HuH-7 (cell line): Measurements from ENCODE around the gene RXFP3.
"Not testable (repeated sequence)": the region's sequence is repeated elsewhere in the genome, so short reads cannot be mapped to it uniquely, and the experiment has no call there.

Source experiments
- DNase-seq: peaks from one replicate; pipeline ENCODE4 v3.0.0; 2011; ENCODE audit warnings: low spot score

Gene RXFP3

GRCh38 chr5:33936381-33937016 lies at the start of gene RXFP3:
Gene RXFP3, plus strand, starts transcription at chr5:33936386. Its CDS starts 355 bp downstream, at chr5:33936741.
- no peak for DNase-seq

GRCh38 chr5:33887268-33887667 lies 48.9 kb upstream of the RXFP3 start:
- DNase-seq: no peak

- DNase-seq: no peak
Measured at GRCh38 chr5:33888587-33888986, 47.6 kb upstream of the RXFP3 start.

- DNase-seq: no peak
Measured at GRCh38 chr5:33890131-33891032, 45.8 kb upstream of the RXFP3 start.

- no peak for DNase-seq
Measured at GRCh38 chr5:33891446-33891787, 44.8 kb upstream of the RXFP3 start.

- no peak for DNase-seq
Measured at GRCh38 chr5:33891788-33892619, 44.2 kb upstream of the RXFP3 start, which contains the start of gene ADAMTS12. Gene ADAMTS12, minus strand, starts transcription at chr5:33891990. Its CDS starts 134 bp downstream, at chr5:33891856.

GRCh38 chr5:33892620-33893137 lies 43.5 kb upstream of the RXFP3 start:
- DNase-seq: no peak

GRCh38 chr5:33894566-33894965 lies 41.6 kb upstream of the RXFP3 start:
- DNase-seq: no peak

- no peak for DNase-seq
Measured at GRCh38 chr5:33901156-33901555, 35.0 kb upstream of the RXFP3 start.

- DNase-seq: no peak
Measured at GRCh38 chr5:33903118-33903517, 33.1 kb upstream of the RXFP3 start.

GRCh38 chr5:33905381-33905780 lies 30.8 kb upstream of the RXFP3 start:
- no peak for DNase-seq

GRCh38 chr5:33906248-33906647 lies 29.9 kb upstream of the RXFP3 start:
- DNase-seq: not testable (repeated sequence)

GRCh38 chr5:33914844-33915243 lies 21.3 kb upstream of the RXFP3 start:
- not testable (repeated sequence) for DNase-seq

- no peak for DNase-seq
Measured at GRCh38 chr5:33921002-33921401, 15.2 kb upstream of the RXFP3 start.

GRCh38 chr5:33925278-33925677 lies 10.9 kb upstream of the RXFP3 start:
- no peak for DNase-seq

- DNase-seq: no peak
Measured at GRCh38 chr5:33927685-33928084, 8.5 kb upstream of the RXFP3 start.

- no peak for DNase-seq
Measured at GRCh38 chr5:33928283-33928682, 7.9 kb upstream of the RXFP3 start.

GRCh38 chr5:33929925-33930690 lies 6.1 kb upstream of the RXFP3 start:
- DNase-seq: no peak

- DNase-seq: no peak
Measured at GRCh38 chr5:33931136-33931535, 5.0 kb upstream of the RXFP3 start.

GRCh38 chr5:33933723-33934169 lies 2.4 kb upstream of the RXFP3 start:
- no peak for DNase-seq

- DNase-seq: no peak
Measured at GRCh38 chr5:33934176-33934575, 2.0 kb upstream of the RXFP3 start.
